ENCODE results near the gene ZFYVE16. TPM values are rescaled to one million over a fixed set of nuclear protein-coding genes. Genes with fewer than 3 reads are reported as not detected.
"Not testable (repeated sequence)": the region's sequence is repeated elsewhere in the genome, so short reads cannot be mapped to it uniquely, and the experiment has no call there.

ZFYVE16 gene
- total RNA-seq, 1 donor = 28.1 TPM

- peak; percentile 16 for DNase-seq (ENCODE audit: low read depth)
- H3K4me3 ChIP-seq (ENCODE audit: low read depth, low read length) = no peak overlapping the region
- no peak for TF ChIP-seq CTCF (IDR thresholded peaks at IDR 0.05; ENCODE audit: insufficient read depth, low read length)
These were observed 3.8 kb downstream of the ZFYVE16 start for GRCh38 chr5:80411589-80412219.

- no peak for TF ChIP-seq CTCF (IDR thresholded peaks at IDR 0.05; ENCODE audit: insufficient read depth, low read length)
- H3K4me3 ChIP-seq (ENCODE audit: low read depth, low read length) = no peak overlapping the region
- no peak for DNase-seq (ENCODE audit: low read depth)
These were observed 6.2 kb downstream of the ZFYVE16 start for GRCh38 chr5:80414113-80414512.

DNA sequence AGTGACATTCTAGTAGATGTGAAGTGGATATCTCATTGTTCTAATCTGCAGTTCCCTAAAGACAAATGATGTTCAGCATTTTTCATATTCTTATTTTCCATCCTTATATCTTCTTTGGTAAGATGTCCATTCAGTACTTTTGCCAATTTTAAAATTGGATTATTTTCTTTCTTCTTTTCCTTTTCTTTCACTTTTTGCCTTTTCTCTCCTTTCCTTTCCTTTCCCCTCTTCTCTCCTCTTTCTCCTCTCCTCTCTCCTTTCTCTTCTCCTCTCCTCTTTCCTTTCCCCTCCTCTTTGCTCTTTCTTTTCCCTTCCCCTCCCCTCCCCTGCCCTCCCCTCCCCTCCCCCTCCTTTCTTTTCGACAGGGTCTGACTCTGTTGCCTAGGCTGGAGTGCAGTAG, 10.1 kb downstream of the ZFYVE16 start:
- no peak overlapping the region for H3K4me3 ChIP-seq (ENCODE audit: low read depth, low read length)
- no peak for DNase-seq (ENCODE audit: low read depth)
- TF ChIP-seq CTCF (IDR thresholded peaks at IDR 0.05; ENCODE audit: insufficient read depth, low read length) = no peak

GRCh38 chr5:80424365-80424764, 16.5 kb downstream of the ZFYVE16 start:
- not testable (repeated sequence) for H3K4me3 ChIP-seq (ENCODE audit: low read depth, low read length); DNase-seq (ENCODE audit: low read depth)

GRCh38 chr5:80435476-80435875, 27.6 kb downstream of the ZFYVE16 start:
- no peak overlapping the region for H3K4me3 ChIP-seq (ENCODE audit: low read depth, low read length)
- no peak for TF ChIP-seq CTCF (IDR thresholded peaks at IDR 0.05; ENCODE audit: insufficient read depth, low read length)
- DNase-seq (ENCODE audit: low read depth) = no peak

DNA sequence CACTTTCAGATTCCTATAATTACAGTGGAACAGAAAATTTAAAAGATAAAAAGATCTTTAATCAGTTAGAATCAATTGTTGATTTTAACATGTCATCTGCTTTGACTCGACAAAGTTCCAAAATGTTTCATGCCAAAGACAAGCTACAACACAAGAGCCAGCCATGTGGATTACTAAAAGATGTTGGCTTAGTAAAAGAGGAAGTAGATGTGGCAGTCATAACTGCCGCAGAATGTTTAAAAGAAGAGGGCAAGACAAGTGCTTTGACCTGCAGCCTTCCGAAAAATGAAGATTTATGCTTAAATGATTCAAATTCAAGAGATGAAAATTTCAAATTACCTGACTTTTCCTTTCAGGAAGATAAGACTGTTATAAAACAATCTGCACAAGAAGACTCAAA, 29.5 kb downstream of the ZFYVE16 start:
- TF ChIP-seq CTCF (IDR thresholded peaks at IDR 0.05; ENCODE audit: insufficient read depth, low read length) = no peak
- H3K4me3 ChIP-seq (ENCODE audit: low read depth, low read length) = no peak overlapping the region
- no peak for DNase-seq (ENCODE audit: low read depth)

GRCh38 chr5:80438739-80439138, 30.9 kb downstream of the ZFYVE16 start:
- H3K4me3 ChIP-seq (ENCODE audit: low read depth, low read length) = no peak overlapping the region
- TF ChIP-seq CTCF (IDR thresholded peaks at IDR 0.05; ENCODE audit: insufficient read depth, low read length) = no peak
- no peak for DNase-seq (ENCODE audit: low read depth)
